ENCODE results near the gene FARS2. TPM values are rescaled to one million over a fixed set of nuclear protein-coding genes. Genes with fewer than 3 reads are reported as not detected.

Gene FARS2
- total and polyA plus RNA-seq, 8 donors, result 15.1 to 20.3 (median 17.9) TPM

DNA sequence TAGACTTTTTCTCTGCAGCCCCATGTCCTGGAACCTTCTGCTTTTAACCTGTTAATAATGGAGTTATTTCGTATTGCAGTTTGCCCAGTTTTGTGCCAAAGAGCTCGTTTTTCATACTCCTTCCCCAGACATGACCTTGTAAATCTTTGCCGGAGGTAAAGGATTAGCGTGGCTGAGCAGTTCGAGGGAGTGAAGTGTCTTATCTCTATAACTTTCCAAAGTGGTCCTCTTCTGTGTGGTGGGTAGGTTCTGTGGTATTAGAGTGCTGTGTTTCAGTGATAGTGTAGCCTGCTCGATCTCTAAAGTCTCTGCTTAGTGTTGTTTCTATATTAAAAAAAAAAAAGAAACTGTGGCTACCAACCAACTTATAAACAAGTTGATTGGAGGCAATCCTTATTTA is 67.5 kb downstream of the FARS2 start:
- ATAC-seq (no peak), DNase-seq (no peak)
- TF ChIP-seq, protein P1, sequence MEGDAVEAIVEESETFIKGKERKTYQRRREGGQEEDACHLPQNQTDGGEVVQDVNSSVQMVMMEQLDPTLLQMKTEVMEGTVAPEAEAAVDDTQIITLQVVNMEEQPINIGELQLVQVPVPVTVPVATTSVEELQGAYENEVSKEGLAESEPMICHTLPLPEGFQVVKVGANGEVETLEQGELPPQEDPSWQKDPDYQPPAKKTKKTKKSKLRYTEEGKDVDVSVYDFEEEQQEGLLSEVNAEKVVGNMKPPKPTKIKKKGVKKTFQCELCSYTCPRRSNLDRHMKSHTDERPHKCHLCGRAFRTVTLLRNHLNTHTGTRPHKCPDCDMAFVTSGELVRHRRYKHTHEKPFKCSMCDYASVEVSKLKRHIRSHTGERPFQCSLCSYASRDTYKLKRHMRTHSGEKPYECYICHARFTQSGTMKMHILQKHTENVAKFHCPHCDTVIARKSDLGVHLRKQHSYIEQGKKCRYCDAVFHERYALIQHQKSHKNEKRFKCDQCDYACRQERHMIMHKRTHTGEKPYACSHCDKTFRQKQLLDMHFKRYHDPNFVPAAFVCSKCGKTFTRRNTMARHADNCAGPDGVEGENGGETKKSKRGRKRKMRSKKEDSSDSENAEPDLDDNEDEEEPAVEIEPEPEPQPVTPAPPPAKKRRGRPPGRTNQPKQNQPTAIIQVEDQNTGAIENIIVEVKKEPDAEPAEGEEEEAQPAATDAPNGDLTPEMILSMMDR (IDR thresholded peaks at IDR 0.05), result no peak
- H3K27me3 ChIP-seq, result no peaks in the 10 kb centered on the region
- peaks cover 0 to 3% of the 10 kb centered on the region in 2 donors for H3K9me3 ChIP-seq
- intact Hi-C loops (cut with DNase I), result no loop called here
- H3K27ac ChIP-seq, result no peak overlapping the region
- no peaks in the 10 kb centered on the region for H3K4me1 ChIP-seq
- no peak overlapping the region for H3K4me3 ChIP-seq
- H3K36me3 ChIP-seq, result peaks cover 0 to 10% of the 10 kb centered on the region in 2 donors

DNA sequence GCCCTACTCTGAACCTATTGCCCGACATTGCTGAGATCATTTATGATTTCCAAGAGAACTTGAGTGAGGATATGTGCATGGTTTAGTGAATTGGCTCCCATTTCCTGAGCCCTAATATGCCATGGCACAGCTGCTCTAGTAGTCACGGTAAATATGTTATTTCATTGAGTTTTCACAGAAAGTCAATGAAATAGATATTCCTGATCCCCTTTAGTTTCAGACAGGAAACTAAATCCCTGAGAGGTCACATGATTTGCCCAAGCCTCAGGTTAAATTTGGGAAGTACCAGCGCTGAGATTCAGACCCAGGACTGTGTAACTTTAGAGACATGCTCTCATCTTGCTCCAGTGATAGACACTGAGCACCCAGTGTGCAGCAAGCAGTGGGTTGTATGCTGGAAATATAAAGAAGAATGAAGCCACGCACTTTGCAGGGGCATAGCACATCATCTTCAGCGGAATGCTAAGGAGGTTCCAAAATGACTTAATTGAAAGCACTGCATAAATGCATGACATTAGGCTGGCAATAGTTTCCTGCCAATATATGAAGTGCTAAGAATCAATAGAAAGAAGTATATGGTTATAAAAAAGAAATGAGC is 70.6 kb downstream of the FARS2 start:
- Histone ChIP-seq H3K27ac (no peak overlapping the region), H3K4me3 (no peak overlapping the region), H3K4me1 (no peaks in the 10 kb centered on the region), H3K9me3 (no peaks in the 10 kb centered on the region), H3K27me3 (no peaks in the 10 kb centered on the region), H3K36me3 (no peaks in the 10 kb centered on the region)
- TF ChIP-seq, protein P1 (IDR thresholded peaks at IDR 0.05), result no peak
- DNase-seq, result no peak
- no peak for ATAC-seq
- intact Hi-C loops (cut with DNase I), result no loop called here

DNA sequence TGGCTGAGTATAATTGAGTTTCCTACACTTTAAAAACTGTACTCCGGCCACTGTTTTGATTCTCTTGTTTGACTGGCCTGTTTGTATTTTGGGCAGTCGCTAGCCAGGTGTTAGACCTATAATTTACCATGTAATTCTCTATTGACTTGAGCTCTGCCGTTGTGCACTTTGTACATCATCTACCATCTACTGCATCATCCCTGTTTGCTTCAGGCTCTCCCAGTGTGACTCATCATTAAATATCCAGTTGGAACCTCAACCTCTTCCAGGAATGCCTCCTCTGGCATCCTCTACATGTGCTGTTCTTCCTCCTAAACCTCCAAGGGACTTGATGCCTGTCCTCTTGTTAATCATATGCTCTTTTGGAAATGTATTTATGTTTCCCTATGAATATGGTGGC is 72.3 kb downstream of the FARS2 start:
- Histone ChIP-seq H3K4me1 (no peaks in the 10 kb centered on the region), H3K9me3 (no peaks in the 10 kb centered on the region), H3K27ac (no peak overlapping the region), H3K36me3 (no peaks in the 10 kb centered on the region), H3K27me3 (no peaks in the 10 kb centered on the region), H3K4me3 (no peak overlapping the region)
- no peak for ATAC-seq
- DNase-seq, result no peak
- TF ChIP-seq, protein P1 (IDR thresholded peaks at IDR 0.05), result no peak
- intact Hi-C loops (cut with DNase I), result no loop called here

DNA sequence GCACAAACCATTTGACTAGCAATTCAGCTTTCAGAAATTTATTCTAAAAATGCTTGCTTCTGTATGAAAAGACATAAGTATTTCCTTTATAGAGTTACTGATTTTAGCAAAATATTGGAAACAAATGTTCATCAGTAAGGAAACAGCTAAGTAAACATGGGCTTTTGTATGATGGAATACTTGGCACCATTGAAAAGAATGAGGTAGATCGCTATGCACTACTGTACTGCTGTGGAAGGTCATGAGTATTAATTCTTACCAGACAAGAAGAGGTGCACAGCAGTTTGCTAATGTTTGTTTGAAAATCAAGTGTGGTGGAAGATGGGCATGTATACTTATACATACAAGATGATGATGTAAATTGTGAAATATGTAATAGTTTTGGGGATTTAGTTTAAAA is 73.0 kb downstream of the FARS2 start:
- DNase-seq, result no peak
- H3K27ac ChIP-seq, result no peak overlapping the region
- no peak for ATAC-seq
- intact Hi-C loops (cut with DNase I), result no loop called here
- no peaks in the 10 kb centered on the region for H3K27me3 ChIP-seq
- H3K4me1 ChIP-seq, result no peaks in the 10 kb centered on the region
- H3K36me3 ChIP-seq, result no peaks in the 10 kb centered on the region
- TF ChIP-seq, protein P1 (IDR thresholded peaks at IDR 0.05), result no peak
- H3K4me3 ChIP-seq, result no peak overlapping the region
- H3K9me3 ChIP-seq, result no peaks in the 10 kb centered on the region

DNA sequence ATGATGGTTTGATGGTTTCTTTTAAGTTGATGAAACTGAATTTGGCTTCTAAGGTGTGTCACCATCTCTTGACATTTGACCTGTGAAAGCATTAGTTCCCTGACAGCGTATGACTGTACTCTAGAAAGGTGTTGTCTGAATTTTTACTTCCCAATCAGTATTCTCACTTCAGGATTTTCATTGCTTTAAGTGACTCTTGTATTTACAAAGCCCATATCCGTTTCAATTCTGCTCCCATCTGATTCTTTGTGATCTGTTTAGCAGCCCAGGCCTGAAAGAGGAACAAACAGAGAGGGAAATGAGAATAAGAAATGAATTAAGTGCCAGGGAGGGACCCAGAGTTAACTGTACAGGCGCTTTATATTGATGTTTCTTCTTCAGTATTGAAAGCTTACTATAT is 73.7 kb downstream of the FARS2 start:
- Histone ChIP-seq H3K4me1 (no peaks in the 10 kb centered on the region), H3K9me3 (no peaks in the 10 kb centered on the region), H3K27me3 (no peaks in the 10 kb centered on the region), H3K27ac (no peak overlapping the region), H3K36me3 (no peaks in the 10 kb centered on the region), H3K4me3 (no peak overlapping the region)
- TF ChIP-seq, protein P1 (IDR thresholded peaks at IDR 0.05), result no peak
- DNase-seq, result no peak
- ATAC-seq, result no peak
- intact Hi-C loops (cut with DNase I), result no loop called here
